22Rv1 (cell line): ENCODE results near the gene PROK1.

ENCODE experiments used
- H3K27ac ChIP-seq: fragments of 450-650 bp; 2 replicates; pipeline ENCODE4 v1.5.1; 2017
- CTCF ChIP-seq: fragments of 450-650 bp; IDR thresholded peaks from 2 replicates; pipeline ENCODE4 v1.5.1; 2017; ENCODE audit warnings: mild to moderate bottlenecking
- ZFX ChIP-seq: fragments of 450-650 bp; IDR thresholded peaks from 2 replicates; pipeline ENCODE4 v1.6.1; 2017; ENCODE audit warnings: antibody characterized with exemption, borderline replicate concordance

Gene PROK1

GRCh38 chr1:110425612-110426152 is 25.3 kb upstream of the PROK1 start:
- no peak overlapping the region for H3K27ac ChIP-seq
- no peak for TF ChIP-seq ZFX
- TF ChIP-seq CTCF = no peak

GRCh38 chr1:110426854-110427253 is 24.1 kb upstream of the PROK1 start:
- TF ChIP-seq ZFX (no peak), CTCF (no peak)
- H3K27ac ChIP-seq = no peak overlapping the region

GRCh38 chr1:110428946-110429345 is 22.0 kb upstream of the PROK1 start:
- no peak overlapping the region for H3K27ac ChIP-seq
- no peak for TF ChIP-seq CTCF
- no peak for TF ChIP-seq ZFX

- TF ChIP-seq CTCF (no peak), ZFX (no peak)
- H3K27ac ChIP-seq = no peak overlapping the region
These were observed 20.6 kb upstream of the PROK1 start for GRCh38 chr1:110430366-110430765.

GRCh38 chr1:110430901-110431300 is 20.0 kb upstream of the PROK1 start:
- TF ChIP-seq CTCF = no peak
- TF ChIP-seq ZFX = no peak
- no peak overlapping the region for H3K27ac ChIP-seq

- no peak overlapping the region for H3K27ac ChIP-seq
- no peak for TF ChIP-seq CTCF
- no peak for TF ChIP-seq ZFX
These were observed 17.7 kb upstream of the PROK1 start for GRCh38 chr1:110433213-110433612.

GRCh38 chr1:110433803-110434202 is 17.1 kb upstream of the PROK1 start:
- no peak overlapping the region for H3K27ac ChIP-seq
- TF ChIP-seq ZFX (no peak), CTCF (no peak)
